HepG2 (cell line): ENCODE results near the gene CHP1. TPM values are rescaled to one million over a fixed set of nuclear protein-coding genes. Genes with fewer than 3 reads are reported as not detected.

Experiments
- EED ChIP-seq: sonication (generic); formaldehyde crosslinking; IDR thresholded peaks from 2 replicates; pipeline ENCODE4 v1.5.0; 2020; ENCODE audit warnings: mild to moderate bottlenecking, missing genetic modification reagents
- NFKBIZ ChIP-seq: IDR thresholded peaks from 2 replicates; pipeline ENCODE4 v1.6.1; 2018; ENCODE audit warnings: missing genetic modification reagents, missing compliant biosample characterization
- REPIN1 ChIP-seq: sonication (generic); formaldehyde crosslinking; IDR thresholded peaks from 2 replicates; pipeline ENCODE4 v1.8.0; 2022; ENCODE audit warnings: missing genetic modification reagents, low read depth, mild to moderate bottlenecking, borderline replicate concordance
- SMYD3 ChIP-seq: sonication (generic); formaldehyde crosslinking; IDR thresholded peaks from 2 replicates; pipeline ENCODE4 v1.8.1; 2023; ENCODE audit warnings: mild to moderate bottlenecking, missing genetic modification reagents
- SSRP1 ChIP-seq: IDR thresholded peaks from 2 replicates; pipeline ENCODE4 v1.6.1; 2016; ENCODE audit warnings: control low read depth
- THAP9 ChIP-seq: sonication (generic); formaldehyde crosslinking; IDR thresholded peaks from 2 replicates; pipeline ENCODE4; 2020; ENCODE audit warnings: missing genetic modification reagents, mild to moderate bottlenecking, borderline replicate concordance
- ZFP62 ChIP-seq: sonication (generic); formaldehyde crosslinking; IDR thresholded peaks from 2 replicates; pipeline ENCODE4 v1.4.0; 2020; ENCODE audit warnings: missing genetic modification reagents
- ZHX2 ChIP-seq, 2 experiments: sonication (generic) in 1 of 2; formaldehyde crosslinking in 1 of 2; IDR thresholded peaks; 2 replicates each; pipeline versions ENCODE4 v1.6.1 to v1.9.0; 2014 to 2022; ENCODE audit warnings: antibody characterized with exemption in 1 of 2, borderline replicate concordance in 1 of 2, inconsistent platforms in 1 of 2, low read depth in 1 of 2, missing genetic modification reagents in 1 of 2
- ZNF121 ChIP-seq: sonication (generic); formaldehyde crosslinking; IDR thresholded peaks from 2 replicates; pipeline ENCODE4 v1.5.0; 2020; ENCODE audit warnings: mild to moderate bottlenecking, missing genetic modification reagents
- ZNF232 ChIP-seq: sonication (generic); formaldehyde crosslinking; IDR thresholded peaks from 2 replicates; pipeline ENCODE4 v1.4.0; 2020; ENCODE audit warnings: missing genetic modification reagents, borderline replicate concordance
- ZNF251 ChIP-seq: sonication (generic); formaldehyde crosslinking; IDR thresholded peaks from 2 replicates; pipeline ENCODE4 v1.9.0; 2021; ENCODE audit warnings: mild to moderate bottlenecking, missing genetic modification reagents
- ZNF343 ChIP-seq: sonication (generic); formaldehyde crosslinking; IDR thresholded peaks from 2 replicates; pipeline ENCODE4 v1.4.0; 2020; ENCODE audit warnings: mild to moderate bottlenecking, missing genetic modification reagents
- ZNF382 ChIP-seq: sonication (generic); formaldehyde crosslinking; IDR thresholded peaks from 2 replicates; pipeline ENCODE4 v1.5.0; 2020; ENCODE audit warnings: missing genetic modification reagents, mild to moderate bottlenecking, borderline replicate concordance
- ZNF570 ChIP-seq: sonication (generic); formaldehyde crosslinking; IDR thresholded peaks from 2 replicates; pipeline ENCODE4 v1.4.0; 2020; ENCODE audit warnings: mild to moderate bottlenecking, missing genetic modification reagents, borderline replicate concordance
- ZNF841 ChIP-seq: sonication (generic); formaldehyde crosslinking; IDR thresholded peaks from 2 replicates; pipeline ENCODE4 v1.8.1; 2023; ENCODE audit warnings: missing genetic modification reagents, borderline replicate concordance
- ZSCAN5A ChIP-seq: sonication (generic); formaldehyde crosslinking; IDR thresholded peaks from 2 replicates; pipeline ENCODE4 v1.8.0; 2022; ENCODE audit warnings: mild to moderate bottlenecking, missing genetic modification reagents, borderline replicate concordance
- polyA plus RNA-seq, 8 experiments: library from polyadenylated mRNA; depleted of rRNA in 3 of 8; stranded (reverse) in 7 of 8; unstranded in 1 of 8; fragments of >200 nt; fragmentation: Illumina TruSeq in 4 of 8; extraction: Trizol in 4 of 8; gene quantifications; 2 replicates each; pipeline versions ENCODE4 v1.2.1 to v1.2.3, GENCODE V29; 2011 to 2016; ENCODE audit warnings: low read depth in 4 of 8, missing spikeins in 1 of 8, mixed read lengths in 1 of 8; ENCODE audit not compliant: insufficient read depth in 1 of 8
- total RNA-seq, 5 experiments: library from RNA; depleted of rRNA; stranded (reverse); fragments of >200 nt; fragmentation: Illumina TruSeq; extraction: Trizol; gene quantifications; 2 replicates each; pipeline ENCODE4 v1.2.3, GENCODE V29; 2016; ENCODE audit warnings: low read depth in 1 of 5
- TF ChIP-seq, protein P1 (sequence below): sonication (generic); formaldehyde crosslinking; IDR thresholded peaks from 2 replicates; pipeline ENCODE4 v1.5.0; 2020; ENCODE audit warnings: missing genetic modification reagents

CHP1 gene
- total and polyA plus RNA-seq, 2 of the 13 experiments (the other 11 are each of a cell fraction or from before 2014, with no cell fraction given), result 49.6 to 76.4 TPM

- no peak for TF ChIP-seq REPIN1 (CRISPR knock-in tag)
- TF ChIP-seq, protein P1, sequence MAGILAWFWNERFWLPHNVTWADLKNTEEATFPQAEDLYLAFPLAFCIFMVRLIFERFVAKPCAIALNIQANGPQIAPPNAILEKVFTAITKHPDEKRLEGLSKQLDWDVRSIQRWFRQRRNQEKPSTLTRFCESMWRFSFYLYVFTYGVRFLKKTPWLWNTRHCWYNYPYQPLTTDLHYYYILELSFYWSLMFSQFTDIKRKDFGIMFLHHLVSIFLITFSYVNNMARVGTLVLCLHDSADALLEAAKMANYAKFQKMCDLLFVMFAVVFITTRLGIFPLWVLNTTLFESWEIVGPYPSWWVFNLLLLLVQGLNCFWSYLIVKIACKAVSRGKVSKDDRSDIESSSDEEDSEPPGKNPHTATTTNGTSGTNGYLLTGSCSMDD (CRISPR knock-in tag), result no peak
- no peak for TF ChIP-seq NFKBIZ (CRISPR knock-in tag)
- no peak for TF ChIP-seq ZNF382 (CRISPR knock-in tag)
- no peak for TF ChIP-seq ZNF121 (CRISPR knock-in tag)
- TF ChIP-seq ZFP62 (CRISPR knock-in tag), result no peak
- peak; percentile 67; the same call in 1 of the 2 replicates for TF ChIP-seq THAP9 (CRISPR knock-in tag)
- TF ChIP-seq ZNF570 (CRISPR knock-in tag), result no peak; the same call in 1 of the 2 replicates
- no peak; the same call in 1 of the 2 replicates for TF ChIP-seq ZNF251 (CRISPR knock-in tag)
- TF ChIP-seq EED (CRISPR knock-in tag), result no peak
- TF ChIP-seq SSRP1 (CRISPR knock-in tag), result no peak
- TF ChIP-seq ZNF232 (CRISPR knock-in tag), result 0 out of 2 replicates have a peak, but pooled peaks have one; percentile 61
- TF ChIP-seq ZNF343 (CRISPR knock-in tag), result peak; percentile 78; the same call in 1 of the 2 replicates
- peak; percentile 72 for TF ChIP-seq ZHX2 (IDR thresholded peaks at IDR 0.05; ENCODE audit: low read depth)
- no peak for TF ChIP-seq ZHX2 (CRISPR knock-in tag; IDR thresholded peaks at IDR 0.05; ENCODE audit: borderline replicate concordance)
- no peak for TF ChIP-seq SMYD3 (CRISPR knock-in tag)
- no peak for TF ChIP-seq ZSCAN5A (CRISPR knock-in tag)
- no peak for TF ChIP-seq ZNF841 (CRISPR knock-in tag)
Measured at GRCh38 chr15:41283653-41284426, 52.8 kb downstream of the CHP1 start (continued).
